K562 (cell line): Measurements from ENCODE around the gene CMIP.

Source experiments
- CHD2 ChIP-seq: IDR thresholded peaks from 2 replicates; pipeline ENCODE4 v1.6.1; 2011; ENCODE audit warnings: low read depth, low read length
- HDAC6 ChIP-seq: IDR thresholded peaks from 2 replicates; pipeline ENCODE4 v1.6.1; 2012; ENCODE audit warnings: low read depth, mild to moderate bottlenecking, control low read depth, inconsistent platforms, low read length, moderate library complexity
- KLF1 ChIP-seq: fragments of 450-650 bp; IDR thresholded peaks from 2 replicates; pipeline ENCODE4 v1.6.1; 2016; ENCODE audit warnings: missing genetic modification characterization, missing compliant biosample characterization
- SREBF2 ChIP-seq: sonication (generic); formaldehyde crosslinking; IDR thresholded peaks from 2 replicates; pipeline ENCODE4 v1.4.0; 2020; ENCODE audit warnings: mild to moderate bottlenecking, missing genetic modification reagents
- TF ChIP-seq, protein P1 (sequence below): fragments of 150-350 bp; IDR thresholded peaks from 2 replicates; pipeline ENCODE4 v1.6.1; 2014; ENCODE audit warnings: low read depth, mild to moderate bottlenecking, low read length, borderline replicate concordance
- TF ChIP-seq, protein P2 (sequence below), 2 experiments: fragments of 200-800 bp in 1 of 2; sonication (Bioruptor generic) in 1 of 2; sonication (generic) in 1 of 2; formaldehyde crosslinking in 1 of 2; IDR thresholded peaks in 1 of 2; conservative IDR thresholded peaks in 1 of 2; 2 replicates each; pipeline versions ENCODE4 v1.5.0 to v1.6.1; 2016 to 2020; ENCODE audit warnings: missing compliant biosample characterization in 1 of 2, missing genetic modification characterization in 1 of 2, missing genetic modification reagents in 1 of 2

DNA sequence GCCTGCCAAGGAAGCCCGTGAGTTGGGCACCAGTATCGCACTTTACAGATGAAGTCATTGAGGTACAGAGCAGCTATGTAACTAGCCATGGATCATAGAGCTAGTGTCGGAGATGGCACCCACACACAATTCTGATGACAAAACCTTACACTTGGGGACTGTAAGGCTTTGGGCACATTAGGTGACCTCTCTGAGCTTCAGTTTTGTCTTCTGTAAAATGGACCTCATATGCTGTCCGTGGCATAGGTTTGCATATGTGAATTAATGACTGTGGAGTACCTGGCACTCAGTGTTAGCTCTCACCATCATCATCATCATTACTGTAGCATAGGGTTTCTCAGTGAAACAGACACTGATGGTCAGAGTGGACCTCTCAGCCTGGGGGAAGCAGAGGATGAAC is 50.3 kb downstream of the CMIP start:
- TF ChIP-seq SREBF2 (no peak), KLF1 (no peak), HDAC6 (no peak), CHD2 (no peak; the same call in 1 of the 2 replicates)
- TF ChIP-seq, protein P1, sequence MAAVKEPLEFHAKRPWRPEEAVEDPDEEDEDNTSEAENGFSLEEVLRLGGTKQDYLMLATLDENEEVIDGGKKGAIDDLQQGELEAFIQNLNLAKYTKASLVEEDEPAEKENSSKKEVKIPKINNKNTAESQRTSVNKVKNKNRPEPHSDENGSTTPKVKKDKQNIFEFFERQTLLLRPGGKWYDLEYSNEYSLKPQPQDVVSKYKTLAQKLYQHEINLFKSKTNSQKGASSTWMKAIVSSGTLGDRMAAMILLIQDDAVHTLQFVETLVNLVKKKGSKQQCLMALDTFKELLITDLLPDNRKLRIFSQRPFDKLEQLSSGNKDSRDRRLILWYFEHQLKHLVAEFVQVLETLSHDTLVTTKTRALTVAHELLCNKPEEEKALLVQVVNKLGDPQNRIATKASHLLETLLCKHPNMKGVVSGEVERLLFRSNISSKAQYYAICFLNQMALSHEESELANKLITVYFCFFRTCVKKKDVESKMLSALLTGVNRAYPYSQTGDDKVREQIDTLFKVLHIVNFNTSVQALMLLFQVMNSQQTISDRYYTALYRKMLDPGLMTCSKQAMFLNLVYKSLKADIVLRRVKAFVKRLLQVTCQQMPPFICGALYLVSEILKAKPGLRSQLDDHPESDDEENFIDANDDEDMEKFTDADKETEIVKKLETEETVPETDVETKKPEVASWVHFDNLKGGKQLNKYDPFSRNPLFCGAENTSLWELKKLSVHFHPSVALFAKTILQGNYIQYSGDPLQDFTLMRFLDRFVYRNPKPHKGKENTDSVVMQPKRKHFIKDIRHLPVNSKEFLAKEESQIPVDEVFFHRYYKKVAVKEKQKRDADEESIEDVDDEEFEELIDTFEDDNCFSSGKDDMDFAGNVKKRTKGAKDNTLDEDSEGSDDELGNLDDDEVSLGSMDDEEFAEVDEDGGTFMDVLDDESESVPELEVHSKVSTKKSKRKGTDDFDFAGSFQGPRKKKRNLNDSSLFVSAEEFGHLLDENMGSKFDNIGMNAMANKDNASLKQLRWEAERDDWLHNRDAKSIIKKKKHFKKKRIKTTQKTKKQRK = no peak
- TF ChIP-seq, protein P2, sequence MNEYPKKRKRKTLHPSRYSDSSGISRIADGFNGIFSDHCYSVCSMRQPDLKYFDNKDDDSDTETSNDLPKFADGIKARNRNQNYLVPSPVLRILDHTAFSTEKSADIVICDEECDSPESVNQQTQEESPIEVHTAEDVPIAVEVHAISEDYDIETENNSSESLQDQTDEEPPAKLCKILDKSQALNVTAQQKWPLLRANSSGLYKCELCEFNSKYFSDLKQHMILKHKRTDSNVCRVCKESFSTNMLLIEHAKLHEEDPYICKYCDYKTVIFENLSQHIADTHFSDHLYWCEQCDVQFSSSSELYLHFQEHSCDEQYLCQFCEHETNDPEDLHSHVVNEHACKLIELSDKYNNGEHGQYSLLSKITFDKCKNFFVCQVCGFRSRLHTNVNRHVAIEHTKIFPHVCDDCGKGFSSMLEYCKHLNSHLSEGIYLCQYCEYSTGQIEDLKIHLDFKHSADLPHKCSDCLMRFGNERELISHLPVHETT (CRISPR knock-in tag; conservative IDR thresholded peaks at IDR 0.05 in 1 of 2, IDR thresholded peaks at IDR 0.05 in 1 of 2) = no peak
